ENCODE results near the gene PSMB3. TPM values are rescaled to one million over a fixed set of nuclear protein-coding genes. Genes with fewer than 3 reads are reported as not detected.
A peak's percentile ranks its signal among the peaks of the same experiment; 100 is the strongest.

Gene PSMB3
- 266 to 273 TPM (median 266 TPM) in 3 replicates for total RNA-seq (2021)
- Bru-seq, nascent RNA, result percentile 83 among the genes with signal in this experiment
- long read RNA-seq, experiment 1, transcript PSMB3-211 (6 exons, 773 nt), result major isoform, 293 of 311 reads
- long read RNA-seq, experiment 1, transcript PSMB3-212 (5 exons, 552 nt), result minor isoform, 7 of 311 reads
- long read RNA-seq, experiment 1, partial matches to known transcripts, result 2 of 311 reads
- long read RNA-seq, experiment 1, other reads (novel, unspliced or antisense), result 7 of 311 reads
- long read RNA-seq, experiment 2, transcript PSMB3-211 (6 exons, 773 nt), result major isoform, 200 of 285 reads
- long read RNA-seq, experiment 2, partial matches to known transcripts, result 67 of 285 reads
- long read RNA-seq, experiment 2, other reads (novel, unspliced or antisense), result 11 of 285 reads
- long read RNA-seq, experiment 3, transcript PSMB3-211 (6 exons, 773 nt), result major isoform, 11 of 13 reads
- long read RNA-seq, experiment 3, partial matches to known transcripts, result 1 of 13 reads
- long read RNA-seq, experiment 3, other reads (novel, unspliced or antisense), result 1 of 13 reads

GRCh38 chr17:38752308-38753070 lies at the start of gene PSMB3:
TSS of gene PSMB3 (plus strand) at chr17:38752741. CDS start at chr17:38752827, 86 bp downstream.
- peak; percentile 76 for ATAC-seq
- no peaks in the 10 kb centered on the region for H3K9me3 Mint-ChIP-seq
- peak; percentile 93 for DNase-seq (ENCODE audit: low spot score)
- peaks cover 2% of the 10 kb centered on the region for H3K27me3 Mint-ChIP-seq (ENCODE audit: low read depth)
- ChIA-PET CTCF (interaction anchor here (0.5 to 4.4 kb wide), 8 partner anchors 10 to 1887 kb away, joined by 3 to 45 read pairs (median 4); no protein-coding TSS in a partner anchor), POLR2A (interaction anchor here (0.5 to 1.0 kb wide), 5 partner anchors 94 to 344 kb away, joined by 3 read pairs; partner anchors contain the start of gene RPL23)
- H3K27ac Mint-ChIP-seq, result peak within 1 kb of the TSS; percentile 96
- peaks cover 23% of the 10 kb centered on the region for H3K36me3 Mint-ChIP-seq
- peak within 1 kb of the TSS; percentile 97 for H3K4me3 Mint-ChIP-seq
- peaks cover 16% of the 10 kb centered on the region for H3K4me1 Mint-ChIP-seq
- TF ChIP-seq NFE2L1 (CRISPR knock-in tag; IDR thresholded peaks at IDR 0.05), result peak; percentile 81
- TF ChIP-seq RORB (CRISPR knock-in tag; IDR thresholded peaks at IDR 0.05), result no peak
- TF ChIP-seq SP1 (CRISPR knock-in tag; conservative IDR thresholded peaks at IDR 0.05), result peak; percentile 93
- TF ChIP-seq TEAD1 (CRISPR knock-in tag; IDR thresholded peaks at IDR 0.05), result peak; percentile 45
- no peak for TF ChIP-seq ZNF281 (CRISPR knock-in tag; IDR thresholded peaks at IDR 0.05)
- peak; percentile 88 for TF ChIP-seq USF1 (CRISPR knock-in tag; IDR thresholded peaks at IDR 0.05)
- 0 out of 2 replicates have a peak, but pooled peaks have one; percentile 11 for TF ChIP-seq JUN (CRISPR knock-in tag; IDR thresholded peaks at IDR 0.05)
- TF ChIP-seq, protein P1, sequence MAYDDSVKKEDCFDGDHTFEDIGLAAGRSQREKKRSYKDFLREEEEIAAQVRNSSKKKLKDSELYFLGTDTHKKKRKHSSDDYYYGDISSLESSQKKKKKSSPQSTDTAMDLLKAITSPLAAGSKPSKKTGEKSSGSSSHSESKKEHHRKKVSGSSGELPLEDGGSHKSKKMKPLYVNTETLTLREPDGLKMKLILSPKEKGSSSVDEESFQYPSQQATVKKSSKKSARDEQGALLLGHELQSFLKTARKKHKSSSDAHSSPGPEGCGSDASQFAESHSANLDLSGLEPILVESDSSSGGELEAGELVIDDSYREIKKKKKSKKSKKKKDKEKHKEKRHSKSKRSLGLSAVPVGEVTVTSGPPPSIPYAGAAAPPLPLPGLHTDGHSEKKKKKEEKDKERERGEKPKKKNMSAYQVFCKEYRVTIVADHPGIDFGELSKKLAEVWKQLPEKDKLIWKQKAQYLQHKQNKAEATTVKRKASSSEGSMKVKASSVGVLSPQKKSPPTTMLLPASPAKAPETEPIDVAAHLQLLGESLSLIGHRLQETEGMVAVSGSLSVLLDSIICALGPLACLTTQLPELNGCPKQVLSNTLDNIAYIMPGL (CRISPR knock-in tag; IDR thresholded peaks at IDR 0.05), result peak; percentile 24; the same call in 1 of the 2 replicates
- TF ChIP-seq, protein P2, sequence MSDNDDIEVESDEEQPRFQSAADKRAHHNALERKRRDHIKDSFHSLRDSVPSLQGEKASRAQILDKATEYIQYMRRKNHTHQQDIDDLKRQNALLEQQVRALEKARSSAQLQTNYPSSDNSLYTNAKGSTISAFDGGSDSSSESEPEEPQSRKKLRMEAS (CRISPR knock-in tag; IDR thresholded peaks at IDR 0.05), result peak; percentile 97
- no peak for TF ChIP-seq ATF1 (CRISPR knock-in tag; IDR thresholded peaks at IDR 0.05)
- no peak for TF ChIP-seq IRF2 (CRISPR knock-in tag; IDR thresholded peaks at IDR 0.05; ENCODE audit: borderline replicate concordance, low read depth)
- no peak for TF ChIP-seq GRHL2 (CRISPR knock-in tag; IDR thresholded peaks at IDR 0.05; ENCODE audit: insufficient replicate concordance, severe bottlenecking)
- TF ChIP-seq, protein P3, sequence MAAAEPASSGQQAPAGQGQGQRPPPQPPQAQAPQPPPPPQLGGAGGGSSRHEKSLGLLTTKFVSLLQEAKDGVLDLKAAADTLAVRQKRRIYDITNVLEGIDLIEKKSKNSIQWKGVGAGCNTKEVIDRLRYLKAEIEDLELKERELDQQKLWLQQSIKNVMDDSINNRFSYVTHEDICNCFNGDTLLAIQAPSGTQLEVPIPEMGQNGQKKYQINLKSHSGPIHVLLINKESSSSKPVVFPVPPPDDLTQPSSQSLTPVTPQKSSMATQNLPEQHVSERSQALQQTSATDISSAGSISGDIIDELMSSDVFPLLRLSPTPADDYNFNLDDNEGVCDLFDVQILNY (CRISPR knock-in tag; IDR thresholded peaks at IDR 0.05), result peak; percentile 68; the same call in 1 of the 2 replicates
- TF ChIP-seq ZNF232 (CRISPR knock-in tag; IDR thresholded peaks at IDR 0.05), result peak; percentile 54; the same call in 1 of the 2 replicates
- TF ChIP-seq ZNF121 (CRISPR knock-in tag; IDR thresholded peaks at IDR 0.05), result 0 out of 2 replicates have a peak, but pooled peaks have one; percentile 25
- TF ChIP-seq GTF2I (CRISPR knock-in tag; conservative IDR thresholded peaks at IDR 0.05), result peak; percentile 79; the same call in 1 of the 2 replicates
- TF ChIP-seq USF2 (CRISPR knock-in tag; IDR thresholded peaks at IDR 0.05), result peak; percentile 86
- TF ChIP-seq NFYB (CRISPR knock-in tag; conservative IDR thresholded peaks at IDR 0.05; ENCODE audit: low read depth), result peak; percentile 98
- TF ChIP-seq, protein P4, sequence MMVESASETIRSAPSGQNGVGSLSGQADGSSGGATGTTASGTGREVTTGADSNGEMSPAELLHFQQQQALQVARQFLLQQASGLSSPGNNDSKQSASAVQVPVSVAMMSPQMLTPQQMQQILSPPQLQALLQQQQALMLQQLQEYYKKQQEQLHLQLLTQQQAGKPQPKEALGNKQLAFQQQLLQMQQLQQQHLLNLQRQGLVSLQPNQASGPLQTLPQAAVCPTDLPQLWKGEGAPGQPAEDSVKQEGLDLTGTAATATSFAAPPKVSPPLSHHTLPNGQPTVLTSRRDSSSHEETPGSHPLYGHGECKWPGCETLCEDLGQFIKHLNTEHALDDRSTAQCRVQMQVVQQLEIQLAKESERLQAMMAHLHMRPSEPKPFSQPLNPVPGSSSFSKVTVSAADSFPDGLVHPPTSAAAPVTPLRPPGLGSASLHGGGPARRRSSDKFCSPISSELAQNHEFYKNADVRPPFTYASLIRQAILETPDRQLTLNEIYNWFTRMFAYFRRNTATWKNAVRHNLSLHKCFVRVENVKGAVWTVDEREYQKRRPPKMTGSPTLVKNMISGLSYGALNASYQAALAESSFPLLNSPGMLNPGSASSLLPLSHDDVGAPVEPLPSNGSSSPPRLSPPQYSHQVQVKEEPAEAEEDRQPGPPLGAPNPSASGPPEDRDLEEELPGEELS (CRISPR knock-in tag; IDR thresholded peaks at IDR 0.05), result 0 out of 2 replicates have a peak, but pooled peaks have one; percentile 43
- TF ChIP-seq ETV6 (CRISPR knock-in tag; IDR thresholded peaks at IDR 0.05), result 0 out of 2 replicates have a peak, but pooled peaks have one; percentile 29
- TF ChIP-seq, protein P5, sequence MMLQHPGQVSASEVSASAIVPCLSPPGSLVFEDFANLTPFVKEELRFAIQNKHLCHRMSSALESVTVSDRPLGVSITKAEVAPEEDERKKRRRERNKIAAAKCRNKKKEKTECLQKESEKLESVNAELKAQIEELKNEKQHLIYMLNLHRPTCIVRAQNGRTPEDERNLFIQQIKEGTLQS (CRISPR knock-in tag; conservative IDR thresholded peaks at IDR 0.05), result no peak
- TF ChIP-seq TCF7 (CRISPR knock-in tag; IDR thresholded peaks at IDR 0.05; ENCODE audit: low read depth), result peak; percentile 60; the same call in 1 of the 2 replicates
- TF ChIP-seq CREM (CRISPR knock-in tag; IDR thresholded peaks at IDR 0.05), result peak; percentile 80
- no peak for TF ChIP-seq CDX4 (CRISPR knock-in tag; IDR thresholded peaks at IDR 0.05; ENCODE audit: borderline replicate concordance)

All from WTC11 (cell line).